ENCODE data around the gene NRP2. TPM values are rescaled to one million over a fixed set of nuclear protein-coding genes. Genes with fewer than 3 reads are reported as not detected.

NRP2 gene
- total RNA-seq, 2 experiments from 2014 or later: 0.19 TPM; not detected in 1

DNA sequence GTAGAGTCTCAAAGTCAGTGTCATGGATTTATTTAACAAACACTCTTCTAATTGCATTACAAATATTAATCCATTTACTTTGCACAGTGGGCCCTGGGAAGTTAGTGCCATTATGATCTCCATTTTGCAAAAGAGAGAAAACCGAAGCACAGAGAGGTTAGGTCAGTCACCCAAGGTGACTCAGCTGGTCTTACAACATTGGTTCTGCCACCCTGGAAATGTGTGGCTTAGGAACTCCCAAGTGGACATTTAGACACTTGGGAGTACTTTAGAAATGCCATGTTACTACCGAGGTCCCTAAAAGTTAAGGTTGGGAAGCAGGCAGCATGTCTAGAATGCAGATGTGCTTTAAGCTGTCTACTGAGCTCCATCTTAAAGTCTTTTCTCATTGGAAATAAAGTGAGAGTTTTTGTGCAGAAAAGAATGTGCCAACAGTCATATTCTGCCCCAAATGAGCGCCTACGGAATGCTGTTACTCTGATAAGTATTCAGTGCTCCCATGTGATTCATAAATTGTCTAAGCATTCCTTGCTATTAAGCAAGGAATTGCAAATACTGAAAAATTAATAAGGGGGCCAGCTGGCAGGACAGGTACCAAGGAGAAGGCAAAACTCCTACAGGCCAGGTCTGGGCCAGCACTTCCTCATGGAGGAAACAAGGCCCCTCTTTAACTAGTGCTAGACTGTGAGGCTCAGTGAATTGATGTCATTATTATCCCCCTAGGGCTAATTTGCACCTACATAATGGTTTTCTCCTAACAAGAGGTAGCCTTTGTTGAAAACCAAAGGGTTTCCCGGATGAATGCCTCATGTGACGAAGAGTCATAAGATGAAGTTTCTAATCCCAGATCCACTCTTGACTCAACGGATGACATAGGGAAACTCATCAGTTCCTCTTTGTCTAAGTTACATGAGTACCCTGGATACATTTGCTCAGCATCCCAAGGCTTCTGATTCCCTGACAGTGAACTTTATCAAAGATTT is 16.3 kb downstream of the NRP2 start:
- Mint-ChIP-seq H3K36me3 (ENCODE audit: low read depth) (no peaks in the 10 kb centered on the region), H3K27me3 (no peaks in the 10 kb centered on the region), H3K9me3 (no peaks in the 10 kb centered on the region), H3K4me3 (no peak overlapping the region), H3K4me1 (ENCODE audit: low read depth) (no peaks in the 10 kb centered on the region), H3K27ac (no peak overlapping the region)
- ATAC-seq (ENCODE audit: poor library complexity) (no peak), DNase-seq (peak in 2 of 14 experiments; percentile 55 to 66)
- TF ChIP-seq, protein P1, sequence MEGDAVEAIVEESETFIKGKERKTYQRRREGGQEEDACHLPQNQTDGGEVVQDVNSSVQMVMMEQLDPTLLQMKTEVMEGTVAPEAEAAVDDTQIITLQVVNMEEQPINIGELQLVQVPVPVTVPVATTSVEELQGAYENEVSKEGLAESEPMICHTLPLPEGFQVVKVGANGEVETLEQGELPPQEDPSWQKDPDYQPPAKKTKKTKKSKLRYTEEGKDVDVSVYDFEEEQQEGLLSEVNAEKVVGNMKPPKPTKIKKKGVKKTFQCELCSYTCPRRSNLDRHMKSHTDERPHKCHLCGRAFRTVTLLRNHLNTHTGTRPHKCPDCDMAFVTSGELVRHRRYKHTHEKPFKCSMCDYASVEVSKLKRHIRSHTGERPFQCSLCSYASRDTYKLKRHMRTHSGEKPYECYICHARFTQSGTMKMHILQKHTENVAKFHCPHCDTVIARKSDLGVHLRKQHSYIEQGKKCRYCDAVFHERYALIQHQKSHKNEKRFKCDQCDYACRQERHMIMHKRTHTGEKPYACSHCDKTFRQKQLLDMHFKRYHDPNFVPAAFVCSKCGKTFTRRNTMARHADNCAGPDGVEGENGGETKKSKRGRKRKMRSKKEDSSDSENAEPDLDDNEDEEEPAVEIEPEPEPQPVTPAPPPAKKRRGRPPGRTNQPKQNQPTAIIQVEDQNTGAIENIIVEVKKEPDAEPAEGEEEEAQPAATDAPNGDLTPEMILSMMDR (IDR thresholded peaks at IDR 0.05): no peak
- Histone ChIP-seq H3K4me1 (ENCODE audit: insufficient read depth, low read length) (no peaks in the 10 kb centered on the region), H3K27me3 (ENCODE audit: control insufficient read depth in 1 of 2, insufficient read depth in 2 of 2, low read length in 2 of 2) (no peaks in the 10 kb centered on the region), H3K9me3 (ENCODE audit: control insufficient read depth in 1 of 2, insufficient read depth in 1 of 2, low read length in 2 of 2) (no peaks in the 10 kb centered on the region), H3K27ac (ENCODE audit: low read depth in 1 of 2, low read length in 2 of 2) (no peak overlapping the region), H3K4me3 (ENCODE audit: low read length) (no peak overlapping the region), H3K36me3 (ENCODE audit: insufficient read depth, low read length) (no peaks in the 10 kb centered on the region)
- ChIA-PET CTCF (no interaction called here), POLR2A (no interaction called here)
- intact Hi-C loops (cut with DNase I, micrococcal nuclease): no loop called here

DNA sequence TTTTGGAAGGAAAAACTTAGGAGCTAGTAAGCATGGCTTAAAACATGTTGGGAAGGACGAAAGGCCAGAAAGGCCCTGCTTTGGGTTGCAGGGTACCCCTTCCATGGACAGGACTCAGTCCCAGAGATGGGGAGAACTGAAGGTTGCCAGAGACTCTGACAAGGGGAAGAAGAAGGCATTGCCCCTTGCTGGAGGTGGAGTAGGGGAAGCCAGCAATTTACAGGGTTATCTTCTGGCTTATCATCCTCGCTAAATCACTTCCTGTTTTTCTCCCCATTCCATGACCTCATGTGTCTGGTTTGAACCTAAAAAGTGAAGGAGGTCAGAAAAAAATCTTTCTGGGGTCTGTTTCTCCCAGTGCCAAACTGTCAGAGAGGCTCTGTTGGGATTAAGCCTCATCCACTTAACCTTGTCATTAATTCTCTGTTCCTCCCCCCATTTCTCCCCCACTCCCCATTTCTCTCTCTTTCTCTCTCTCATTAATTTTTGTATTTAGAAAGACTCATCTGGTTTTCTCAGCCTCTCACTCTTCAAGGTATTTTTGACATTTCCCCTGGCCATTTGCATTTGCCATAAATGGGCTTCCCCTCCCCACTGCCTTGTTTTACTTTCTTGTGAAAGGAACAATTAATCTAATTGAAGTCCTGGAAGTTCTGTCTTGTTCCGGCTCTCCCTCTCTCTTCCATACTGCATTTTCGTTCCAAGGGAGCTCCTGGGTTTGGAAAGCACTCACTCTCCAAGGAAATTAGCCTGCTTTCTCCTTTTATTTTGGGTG is 17.4 kb downstream of the NRP2 start:
- Mint-ChIP-seq H3K36me3 (ENCODE audit: low read depth) (no peaks in the 10 kb centered on the region), H3K4me3 (no peak overlapping the region), H3K9me3 (no peaks in the 10 kb centered on the region), H3K4me1 (ENCODE audit: low read depth) (no peaks in the 10 kb centered on the region), H3K27me3 (no peaks in the 10 kb centered on the region), H3K27ac (no peak overlapping the region)
- intact Hi-C loops (cut with DNase I, micrococcal nuclease): no loop called here
- ATAC-seq (ENCODE audit: poor library complexity): no peak
- H3K4me3 ChIP-seq (ENCODE audit: low read length): no peak overlapping the region
- CTCF ChIA-PET: no interaction called here
- no peaks in the 10 kb centered on the region for H3K27me3 ChIP-seq (ENCODE audit: control insufficient read depth in 1 of 2, insufficient read depth in 2 of 2, low read length in 2 of 2)
- POLR2A ChIA-PET: no interaction called here
- no peaks in the 10 kb centered on the region for H3K36me3 ChIP-seq (ENCODE audit: insufficient read depth, low read length)
- TF ChIP-seq, protein P1 (IDR thresholded peaks at IDR 0.05): no peak
- no peak for DNase-seq
- H3K4me1 ChIP-seq (ENCODE audit: insufficient read depth, low read length): no peaks in the 10 kb centered on the region
- no peak overlapping the region for H3K27ac ChIP-seq (ENCODE audit: low read depth in 1 of 2, low read length in 2 of 2)
- no peaks in the 10 kb centered on the region for H3K9me3 ChIP-seq (ENCODE audit: control insufficient read depth in 1 of 2, insufficient read depth in 1 of 2, low read length in 2 of 2)

DNA sequence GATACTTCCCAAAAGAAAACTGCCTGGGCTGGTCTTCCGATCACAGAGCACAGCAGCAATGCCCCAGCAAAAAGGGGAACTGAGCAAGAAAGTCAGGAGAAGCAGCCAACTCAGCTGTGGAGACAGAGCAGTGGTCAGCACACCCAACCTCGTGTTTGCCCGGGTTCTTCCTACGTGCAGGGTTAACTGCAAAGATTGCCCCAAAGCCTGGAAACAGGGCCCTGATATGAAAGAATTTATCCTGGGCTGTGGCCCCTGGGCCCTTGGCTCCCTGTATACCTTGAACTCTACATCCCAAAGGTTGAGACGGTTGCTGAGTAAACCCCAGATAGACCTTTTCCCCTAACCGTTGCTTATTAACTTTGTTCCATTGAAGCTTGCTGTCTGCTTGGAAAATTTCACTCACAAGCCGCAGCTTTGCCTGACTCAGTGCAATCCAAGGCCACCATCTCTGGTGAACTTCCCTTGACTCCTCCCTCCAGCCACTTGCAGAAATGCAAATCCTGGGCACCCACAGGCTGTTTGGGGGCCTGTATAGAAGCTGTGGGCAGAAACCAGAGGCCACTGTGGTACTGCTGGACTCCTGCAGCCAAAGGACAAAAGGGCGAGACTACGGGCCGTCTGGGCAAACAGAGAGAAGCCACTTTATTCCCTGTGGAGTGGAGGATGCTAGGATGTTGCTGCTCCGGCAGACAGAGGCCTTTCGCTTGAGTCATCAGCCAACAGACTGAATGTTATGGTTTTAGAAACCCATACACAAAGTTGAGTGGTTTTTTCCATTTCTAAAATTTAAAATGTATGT is 18.2 kb downstream of the NRP2 start:
- H3K36me3 Mint-ChIP-seq (ENCODE audit: low read depth): no peaks in the 10 kb centered on the region
- Histone ChIP-seq H3K27ac (ENCODE audit: low read depth in 1 of 2, low read length in 2 of 2) (no peak overlapping the region), H3K4me3 (ENCODE audit: low read length) (no peak overlapping the region), H3K27me3 (ENCODE audit: control insufficient read depth in 1 of 2, insufficient read depth in 2 of 2, low read length in 2 of 2) (no peaks in the 10 kb centered on the region), H3K4me1 (ENCODE audit: insufficient read depth, low read length) (no peaks in the 10 kb centered on the region), H3K36me3 (ENCODE audit: insufficient read depth, low read length) (no peaks in the 10 kb centered on the region), H3K9me3 (ENCODE audit: control insufficient read depth in 1 of 2, insufficient read depth in 1 of 2, low read length in 2 of 2) (no peaks in the 10 kb centered on the region)
- H3K27ac Mint-ChIP-seq: no peak overlapping the region
- ChIA-PET POLR2A (no interaction called here), CTCF (no interaction called here)
- intact Hi-C loops (cut with DNase I, micrococcal nuclease): no loop called here
- no peaks in the 10 kb centered on the region for H3K27me3 Mint-ChIP-seq
- ATAC-seq (ENCODE audit: poor library complexity) (no peak), DNase-seq (peak in 2 of 14 experiments; percentile 40 to 45)
- H3K4me3 Mint-ChIP-seq: no peak overlapping the region
- TF ChIP-seq, protein P1 (IDR thresholded peaks at IDR 0.05): no peak
- H3K9me3 Mint-ChIP-seq: no peaks in the 10 kb centered on the region
- no peaks in the 10 kb centered on the region for H3K4me1 Mint-ChIP-seq (ENCODE audit: low read depth)
